AG09309 (cell line): ENCODE measurements around the gene SELENBP1.

Experiments used
- DNase-seq: peaks from one replicate; pipeline ENCODE4 v3.0.0-alpha.2; 2010; ENCODE audit warnings: low read depth
- H3K4me3 ChIP-seq: 2 replicates; pipeline ENCODE4 v1.5.1; 2011; ENCODE audit warnings: mild to moderate bottlenecking, low read depth, low read length, moderate library complexity; ENCODE audit not compliant: control insufficient read depth
- TF ChIP-seq, protein P1 (sequence below): IDR thresholded peaks from 2 replicates; pipeline ENCODE4 v1.5.1; 2011; ENCODE audit warnings: mild to moderate bottlenecking, low read depth, low read length, inconsistent platforms; ENCODE audit not compliant: insufficient read depth, control insufficient read depth; ENCODE audit errors: missing control alignments

SELENBP1 gene

DNA sequence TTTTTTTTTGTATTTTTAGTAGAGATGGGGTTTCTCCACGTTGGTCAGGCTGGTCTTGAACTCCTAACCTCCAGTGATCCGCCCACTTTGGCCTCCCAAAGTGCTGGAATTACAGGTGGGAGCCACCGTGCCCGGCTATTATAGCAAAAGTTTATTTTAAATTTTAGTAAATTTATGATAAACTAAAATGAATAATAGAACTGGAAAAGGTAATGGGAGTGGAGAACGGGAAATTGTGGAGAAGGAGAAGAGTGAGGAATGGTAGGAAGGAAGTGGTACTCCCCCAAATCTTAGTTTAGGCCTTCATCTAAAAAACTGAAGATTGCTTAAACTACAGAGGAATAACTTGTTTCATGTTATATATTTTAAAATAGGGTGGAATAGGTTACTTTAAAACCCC is 37.7 kb downstream of the SELENBP1 start:
- no peak for DNase-seq
- no peak overlapping the region for H3K4me3 ChIP-seq
- TF ChIP-seq, protein P1, sequence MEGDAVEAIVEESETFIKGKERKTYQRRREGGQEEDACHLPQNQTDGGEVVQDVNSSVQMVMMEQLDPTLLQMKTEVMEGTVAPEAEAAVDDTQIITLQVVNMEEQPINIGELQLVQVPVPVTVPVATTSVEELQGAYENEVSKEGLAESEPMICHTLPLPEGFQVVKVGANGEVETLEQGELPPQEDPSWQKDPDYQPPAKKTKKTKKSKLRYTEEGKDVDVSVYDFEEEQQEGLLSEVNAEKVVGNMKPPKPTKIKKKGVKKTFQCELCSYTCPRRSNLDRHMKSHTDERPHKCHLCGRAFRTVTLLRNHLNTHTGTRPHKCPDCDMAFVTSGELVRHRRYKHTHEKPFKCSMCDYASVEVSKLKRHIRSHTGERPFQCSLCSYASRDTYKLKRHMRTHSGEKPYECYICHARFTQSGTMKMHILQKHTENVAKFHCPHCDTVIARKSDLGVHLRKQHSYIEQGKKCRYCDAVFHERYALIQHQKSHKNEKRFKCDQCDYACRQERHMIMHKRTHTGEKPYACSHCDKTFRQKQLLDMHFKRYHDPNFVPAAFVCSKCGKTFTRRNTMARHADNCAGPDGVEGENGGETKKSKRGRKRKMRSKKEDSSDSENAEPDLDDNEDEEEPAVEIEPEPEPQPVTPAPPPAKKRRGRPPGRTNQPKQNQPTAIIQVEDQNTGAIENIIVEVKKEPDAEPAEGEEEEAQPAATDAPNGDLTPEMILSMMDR = no peak

- no peak for DNase-seq
- peak overlapping the region; percentile 87 for H3K4me3 ChIP-seq
- TF ChIP-seq, protein P1 = no peak
These were observed 44.4 kb downstream of the SELENBP1 start for GRCh38 chr1:151327903-151328674.

GRCh38 chr1:151327223-151327902 is 45.1 kb downstream of the SELENBP1 start, which contains the start of gene PI4KB:
Gene PI4KB, minus strand, starts transcription at chr1:151327416. Its CDS starts 10,935 bp downstream, at chr1:151316481.
- peak; percentile 93 for DNase-seq
- TF ChIP-seq, protein P1 = no peak
- peak within 1 kb of the TSS; percentile 87 for H3K4me3 ChIP-seq

DNA sequence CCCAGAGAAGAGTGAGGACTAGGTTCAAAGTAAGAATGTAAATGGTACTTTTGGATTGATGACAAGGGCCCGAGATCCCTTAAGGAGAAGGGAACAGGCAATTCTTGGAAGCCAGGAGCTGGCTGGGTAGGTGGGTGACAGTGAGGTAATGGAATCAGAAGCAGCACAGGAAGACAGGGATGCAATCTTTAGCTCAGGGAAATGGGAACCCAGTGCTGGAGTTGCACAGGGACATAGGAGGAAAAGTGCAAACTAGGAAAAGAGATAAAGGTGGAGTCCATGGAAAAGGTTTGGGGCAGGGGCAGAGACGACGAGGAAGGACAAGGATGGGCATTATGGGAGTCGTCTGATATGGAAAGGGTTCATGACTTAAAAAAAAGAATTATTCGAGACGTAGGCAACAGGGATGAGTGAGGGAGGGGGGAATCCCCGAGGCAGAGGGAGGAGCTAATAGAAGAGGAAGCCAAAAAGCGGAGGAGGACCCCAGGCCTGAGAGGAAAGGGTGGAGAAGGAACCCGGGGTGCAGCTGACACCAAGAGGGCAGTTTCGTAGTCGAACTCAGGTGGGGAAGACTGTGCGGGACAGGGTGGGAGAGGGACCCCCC is 45.8 kb downstream of the SELENBP1 start:
- TF ChIP-seq, protein P1 = no peak
- no peak for DNase-seq
- H3K4me3 ChIP-seq = peak overlapping the region; percentile 87

DNA sequence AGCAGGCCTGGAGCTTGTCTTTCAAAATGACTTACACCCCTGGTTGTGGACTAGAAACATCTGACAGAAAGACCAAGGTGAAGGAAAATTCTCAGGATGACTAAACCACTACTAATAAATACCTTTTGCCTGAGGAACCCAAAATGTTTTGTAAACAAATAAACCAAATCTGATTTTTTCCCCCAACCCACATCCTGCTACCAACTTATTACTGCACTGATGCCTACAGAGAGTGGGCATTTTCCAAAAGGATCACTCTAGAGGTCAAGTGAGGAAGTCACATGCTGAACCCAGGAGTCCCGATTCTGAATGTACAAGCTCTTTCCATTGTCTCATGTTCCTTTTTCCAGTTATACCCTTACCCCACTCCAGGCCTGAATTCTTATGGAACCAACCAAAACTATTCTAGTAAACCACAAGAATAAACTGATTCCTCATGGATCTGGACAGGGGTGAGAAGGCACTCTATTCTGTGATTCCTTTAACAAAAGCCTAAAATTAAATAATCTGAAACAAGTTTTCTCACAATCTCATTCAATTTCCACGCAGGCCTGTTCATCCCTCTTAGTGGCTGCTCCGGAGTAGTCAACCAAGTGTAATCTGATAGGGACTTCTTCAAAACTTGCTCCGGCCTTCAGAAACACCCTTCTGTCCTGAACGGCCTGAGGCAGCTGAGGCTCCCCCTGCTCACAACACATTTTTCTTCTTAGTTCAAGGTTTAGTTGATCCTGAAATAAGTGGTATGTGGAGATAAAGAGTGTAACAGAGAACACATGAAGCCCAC is 46.7 kb downstream of the SELENBP1 start:
- no peak for DNase-seq
- TF ChIP-seq, protein P1 = no peak
- peak overlapping the region; percentile 87 for H3K4me3 ChIP-seq

- TF ChIP-seq, protein P1 = no peak
- DNase-seq = no peak
- H3K4me3 ChIP-seq = no peak overlapping the region
These were observed 47.3 kb downstream of the SELENBP1 start for GRCh38 chr1:151325231-151325630.
